Activated CD4-positive, alpha-beta T cell treated with anti-CD3 and anti-CD28 coated beads for 36 hours (primary cell): ENCODE measurements around the gene QPCTL. TPM values are rescaled to one million over a fixed set of nuclear protein-coding genes. Genes with fewer than 3 reads are reported as not detected.
"Not testable (repeated sequence)": the region's sequence is repeated elsewhere in the genome, so short reads cannot be mapped to it uniquely, and the experiment has no call there.

Experiments used
- ATAC-seq: fragments of 200-7000 bp; cut with Tn5 transposase; one replicate; pipeline ENCODE4 v1.10.0; 2021; ENCODE audit warnings: mild to moderate bottlenecking, moderate library complexity
- CTCF ChIA-PET: fragments of 350-600 bp; sonication (Branson Sonifier 250); formaldehyde crosslinking; loops from one replicate; lab custom pipeline; 2021; ENCODE audit warnings: antibody characterized with exemption; lab: Charles Lee
- POLR2A ChIA-PET: fragments of 350-600 bp; sonication (Branson Sonifier 250); formaldehyde crosslinking; loops from one replicate; lab custom pipeline; 2021; ENCODE audit warnings: antibody characterized with exemption, inconsistent platforms; lab: Charles Lee
- DNase-seq: peaks from one replicate; pipeline ENCODE4 v3.0.0-alpha.2; 2020
- H3K27ac Mint-ChIP-seq: one replicate; pipeline ENCODE4 v1.8.0; 2021; ENCODE audit warnings: mixed read lengths
- H3K27me3 Mint-ChIP-seq: one replicate; pipeline ENCODE4 v1.8.0; 2021; ENCODE audit warnings: mixed read lengths
- H3K36me3 Mint-ChIP-seq: one replicate; pipeline ENCODE4 v1.8.0; 2021; ENCODE audit warnings: low read depth, mixed read lengths
- H3K4me1 Mint-ChIP-seq: one replicate; pipeline ENCODE4 v1.8.0; 2021; ENCODE audit warnings: mixed read lengths
- H3K4me3 Mint-ChIP-seq: one replicate; pipeline ENCODE4 v1.8.0; 2021; ENCODE audit warnings: mild to moderate bottlenecking, moderate library complexity, mixed read lengths
- H3K9me3 Mint-ChIP-seq: one replicate; pipeline ENCODE4 v1.8.0; 2021; ENCODE audit warnings: low read depth, mixed read lengths
- intact Hi-C, 2 experiments: fragments of 100-400 bp; cut with DNase I in 1 of 2; cut with micrococcal nuclease in 1 of 2; formaldehyde crosslinking; loops; one replicate each; pipeline versions ENCODE4 v1.14.2 to v1.15.1; 2022 to 2024; cut with DNase I, micrococcal nuclease
- total RNA-seq, 2 experiments: library from RNA; stranded (reverse); gene quantifications; one replicate each; pipeline ENCODE4 v1.2.3, GENCODE V29; 2021

The QPCTL gene
- total RNA-seq, 2 experiments from 2014 or later, result 17.3 to 18.7 TPM

DNA sequence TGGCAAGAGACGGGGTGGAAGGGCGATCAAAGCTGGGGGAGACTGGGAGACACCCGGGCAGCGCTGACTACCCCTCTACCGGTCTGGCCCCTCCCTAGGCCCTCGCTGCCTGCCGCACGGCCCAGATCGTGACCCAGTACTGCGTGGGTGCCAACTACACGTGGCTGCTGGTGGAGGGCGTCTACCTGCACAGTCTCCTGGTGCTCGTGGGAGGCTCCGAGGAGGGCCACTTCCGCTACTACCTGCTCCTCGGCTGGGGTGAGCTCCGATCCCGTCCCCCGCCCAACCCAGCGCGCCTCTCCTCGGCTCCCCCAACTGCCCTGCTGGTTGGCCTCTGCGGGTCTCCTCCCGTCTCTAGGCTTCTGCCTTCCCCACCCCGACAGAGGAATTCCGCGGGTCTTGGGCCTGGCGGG, 15.6 kb upstream of the QPCTL start:
- peaks cover 17% of the 10 kb centered on the region for H3K4me1 Mint-ChIP-seq
- peak; percentile 45 for ATAC-seq
- CTCF ChIA-PET, result interaction anchor here (0.5 to 1.9 kb wide), 9 partner anchors 9 to 181 kb away, joined by 3 to 10 read pairs (median 4); partner anchors contain the start of genes QPCTL and SNRPD2
- peaks cover 2% of the 10 kb centered on the region for H3K27me3 Mint-ChIP-seq
- POLR2A ChIA-PET, result interaction anchor here (0.6 to 1.3 kb wide), 4 partner anchors 8 to 711 kb away, joined by 3 to 8 read pairs (median 5); partner anchors contain the start of genes QPCTL and SNRPD2
- H3K36me3 Mint-ChIP-seq, result peaks cover under 1% of the 10 kb centered on the region
- no peaks in the 10 kb centered on the region for H3K9me3 Mint-ChIP-seq
- H3K4me3 Mint-ChIP-seq, result peak overlapping the region; percentile 73
- intact Hi-C loops, result loop anchor here in 1 of 2 experiments (1.0 kb wide), 3 partner anchors 9 to 40 kb away; partner anchors contain the start of genes GIPR and QPCTL
- no peak overlapping the region for H3K27ac Mint-ChIP-seq
- DNase-seq, result peak; percentile 74

DNA sequence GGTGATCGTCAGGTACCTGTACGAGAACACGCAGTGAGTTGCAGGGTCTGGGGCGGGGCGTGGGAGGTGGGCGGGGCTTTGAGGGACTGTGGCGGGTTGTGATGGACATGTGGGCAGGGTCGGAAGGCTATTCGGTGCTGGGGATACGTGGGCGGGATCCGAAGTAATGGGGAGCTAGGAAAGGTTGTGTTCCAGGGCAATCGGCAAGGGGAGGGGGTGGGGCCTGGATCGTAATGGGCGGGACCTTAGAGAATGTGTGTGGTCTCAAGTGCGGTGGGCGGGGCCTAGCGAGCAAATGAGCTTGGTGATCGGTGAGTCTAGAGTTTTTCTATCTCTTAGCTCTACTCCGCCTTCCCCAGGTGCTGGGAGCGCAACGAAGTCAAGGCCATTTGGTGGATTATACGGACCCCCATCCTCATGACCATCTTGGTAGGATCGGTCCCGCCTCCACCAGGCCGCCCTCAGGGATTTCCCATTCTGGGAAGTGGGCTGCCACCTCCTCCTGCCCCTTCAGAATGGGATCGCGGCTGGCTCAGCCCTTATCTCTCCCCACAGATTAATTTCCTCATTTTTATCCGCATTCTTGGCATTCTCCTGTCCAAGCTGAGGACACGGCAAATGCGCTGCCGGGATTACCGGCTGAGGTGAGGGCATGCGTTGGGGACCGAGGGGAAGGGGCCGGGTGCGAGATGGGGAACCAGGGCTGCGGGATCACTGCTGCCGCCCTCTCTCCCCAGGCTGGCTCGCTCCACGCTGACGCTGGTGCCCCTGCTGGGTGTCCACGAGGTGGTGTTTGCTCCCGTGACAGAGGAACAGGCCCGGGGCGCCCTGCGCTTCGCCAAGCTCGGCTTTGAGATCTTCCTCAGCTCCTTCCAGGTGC, 14.9 kb upstream of the QPCTL start:
- DNase-seq, result peak; percentile 95
- ChIA-PET CTCF (interaction anchor here (0.6 to 1.9 kb wide), 12 partner anchors 9 to 183 kb away, joined by 3 to 10 read pairs (median 3); partner anchors contain the start of genes QPCTL and SNRPD2), POLR2A (interaction anchor here (0.6 to 1.3 kb wide), 5 partner anchors 8 to 710 kb away, joined by 3 to 8 read pairs (median 4); partner anchors contain the start of genes QPCTL and SNRPD2)
- peak; percentile 72 for ATAC-seq
- no peaks in the 10 kb centered on the region for H3K9me3 Mint-ChIP-seq
- H3K36me3 Mint-ChIP-seq, result peaks cover 3% of the 10 kb centered on the region
- intact Hi-C loops, result loop anchor here in 1 of 2 experiments (1.0 kb wide), 3 partner anchors 9 to 40 kb away; partner anchors contain the start of genes GIPR and QPCTL
- peaks cover 2% of the 10 kb centered on the region for H3K27me3 Mint-ChIP-seq
- peaks cover 20% of the 10 kb centered on the region for H3K4me1 Mint-ChIP-seq
- peak overlapping the region; percentile 73 for H3K4me3 Mint-ChIP-seq
- H3K27ac Mint-ChIP-seq, result peak overlapping the region; percentile 70

DNA sequence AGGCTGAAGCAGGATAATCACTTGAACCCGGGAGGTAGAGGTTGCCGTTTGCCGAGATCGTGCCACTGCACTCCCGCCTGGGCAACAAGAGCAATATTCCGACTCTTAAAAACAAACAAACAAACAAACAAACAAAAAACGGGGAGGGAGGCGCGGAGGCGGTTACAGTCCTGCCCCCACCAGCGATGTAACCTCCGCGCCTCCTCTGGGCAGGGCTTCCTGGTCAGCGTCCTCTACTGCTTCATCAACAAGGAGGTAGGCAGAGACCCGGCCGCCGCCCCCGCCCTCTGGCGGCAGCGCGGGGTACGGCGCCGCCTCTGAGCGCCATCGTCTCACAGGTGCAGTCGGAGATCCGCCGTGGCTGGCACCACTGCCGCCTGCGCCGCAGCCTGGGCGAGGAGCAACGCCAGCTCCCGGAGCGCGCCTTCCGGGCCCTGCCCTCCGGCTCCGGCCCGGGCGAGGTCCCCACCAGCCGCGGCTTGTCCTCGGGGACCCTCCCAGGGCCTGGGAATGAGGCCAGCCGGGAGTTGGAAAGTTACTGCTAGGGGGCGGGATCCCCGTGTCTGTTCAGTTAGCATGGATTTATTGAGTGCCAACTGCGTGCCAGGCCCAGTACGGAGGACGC, 11.0 kb upstream of the QPCTL start:
- Mint-ChIP-seq H3K27ac (peak overlapping the region; percentile 77), H3K27me3 (no peaks in the 10 kb centered on the region), H3K4me1 (peaks cover 19% of the 10 kb centered on the region), H3K4me3 (peak overlapping the region; percentile 64), H3K9me3 (no peaks in the 10 kb centered on the region), H3K36me3 (peaks cover 21% of the 10 kb centered on the region)
- ATAC-seq (peak; percentile 84), DNase-seq (peak; percentile 92)
- intact Hi-C loops, result loop anchor here in 1 of 2 experiments (1.0 kb wide), 2 partner anchors 90 to 158 kb away; no protein-coding TSS in a partner anchor
- CTCF ChIA-PET, result interaction anchor here (0.5 to 2.6 kb wide), 15 partner anchors 9 to 326 kb away, joined by 3 to 20 read pairs (median 4); partner anchors contain the start of genes FBXO46, GIPR, QPCTL and SNRPD2
- POLR2A ChIA-PET, result no interaction called here

DNA sequence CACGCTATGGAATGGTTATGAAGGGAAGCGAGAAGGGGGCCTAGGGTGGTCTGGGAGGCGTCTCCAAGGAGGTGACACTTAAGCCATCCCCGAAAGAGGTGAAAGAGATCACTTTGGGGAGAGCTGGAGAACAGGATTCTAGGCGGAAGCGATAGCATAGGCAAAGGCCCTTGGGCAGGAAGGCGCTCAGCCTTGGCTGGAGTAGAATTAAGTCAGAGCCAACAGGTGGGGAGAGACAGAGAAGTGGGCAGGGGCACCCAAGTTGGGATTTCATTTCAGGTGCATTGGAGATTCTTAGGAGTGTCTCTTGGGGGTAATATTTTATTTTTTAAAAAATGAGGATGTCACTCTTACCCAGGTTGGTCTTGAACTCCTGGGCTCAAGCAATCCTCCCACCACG, 10.3 kb upstream of the QPCTL start:
- CTCF ChIA-PET, result interaction anchor here (0.5 to 2.6 kb wide), 7 partner anchors 8 to 280 kb away, joined by 3 to 20 read pairs (median 4); partner anchors contain the start of genes FBXO46, OPA3, QPCTL and SNRPD2
- POLR2A ChIA-PET, result no interaction called here

DNA sequence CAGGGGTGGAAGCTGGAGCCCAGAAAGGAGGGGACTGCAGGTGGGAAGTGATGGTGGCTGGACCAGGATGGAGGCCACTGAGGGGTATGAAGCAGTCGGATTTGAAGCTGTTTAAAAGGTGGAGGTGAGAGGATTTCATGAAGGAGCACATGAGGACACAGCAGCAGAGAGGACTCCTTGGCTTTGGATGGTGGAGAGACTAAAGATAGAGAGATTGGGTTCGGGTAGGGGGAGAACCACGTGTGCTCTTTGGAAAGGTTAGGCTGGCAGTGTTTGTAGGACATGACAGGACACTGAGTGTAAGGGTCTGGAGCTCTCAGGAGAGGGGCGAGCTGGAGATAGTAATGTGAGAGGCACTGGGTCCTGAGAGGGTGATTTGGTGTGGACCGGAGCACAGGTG, 9.6 kb upstream of the QPCTL start:
- no peak overlapping the region for H3K4me3 Mint-ChIP-seq
- ChIA-PET POLR2A (no interaction called here), CTCF (interaction anchor here (0.7 to 2.0 kb wide), 5 partner anchors 10 to 98 kb away, joined by 3 to 10 read pairs (median 4); partner anchors contain the start of genes OPA3, QPCTL and SNRPD2)
- intact Hi-C loops, result no loop called here
- H3K36me3 Mint-ChIP-seq, result peaks cover 32% of the 10 kb centered on the region
- no peaks in the 10 kb centered on the region for H3K9me3 Mint-ChIP-seq
- no peaks in the 10 kb centered on the region for H3K27me3 Mint-ChIP-seq
- DNase-seq, result no peak
- H3K27ac Mint-ChIP-seq, result no peak overlapping the region
- H3K4me1 Mint-ChIP-seq, result peaks cover 12% of the 10 kb centered on the region
- ATAC-seq, result no peak

More for the DNA sequence above, 10.3 kb upstream of the QPCTL start:
- H3K27ac Mint-ChIP-seq, result no peak overlapping the region
- H3K36me3 Mint-ChIP-seq, result peaks cover 26% of the 10 kb centered on the region
- H3K9me3 Mint-ChIP-seq, result no peaks in the 10 kb centered on the region
- no peak overlapping the region for H3K4me3 Mint-ChIP-seq
- DNase-seq (no peak), ATAC-seq (no peak)
- H3K4me1 Mint-ChIP-seq, result peaks cover 18% of the 10 kb centered on the region
- H3K27me3 Mint-ChIP-seq, result no peaks in the 10 kb centered on the region
- intact Hi-C loops, result no loop called here

DNA sequence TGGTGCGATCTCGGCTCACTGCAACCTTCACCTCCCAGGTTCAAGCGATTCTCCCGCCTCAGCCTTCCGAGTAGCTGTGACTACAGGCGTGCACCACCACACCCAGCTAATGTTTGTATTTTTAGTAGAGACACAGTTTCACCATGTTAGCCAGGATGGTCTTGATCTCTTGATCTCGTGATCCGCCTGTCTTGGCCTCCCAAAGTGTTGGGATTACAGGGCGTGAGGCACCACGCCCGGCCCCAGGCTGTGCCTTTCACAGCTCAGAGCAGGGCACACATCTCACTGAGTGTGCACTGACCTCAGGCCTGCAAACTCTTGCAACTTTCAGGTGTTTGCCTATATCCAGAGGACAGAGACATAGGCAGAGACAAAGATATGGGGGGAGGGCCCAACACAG, 7.4 kb upstream of the QPCTL start:
- not testable (repeated sequence) for DNase-seq

DNA sequence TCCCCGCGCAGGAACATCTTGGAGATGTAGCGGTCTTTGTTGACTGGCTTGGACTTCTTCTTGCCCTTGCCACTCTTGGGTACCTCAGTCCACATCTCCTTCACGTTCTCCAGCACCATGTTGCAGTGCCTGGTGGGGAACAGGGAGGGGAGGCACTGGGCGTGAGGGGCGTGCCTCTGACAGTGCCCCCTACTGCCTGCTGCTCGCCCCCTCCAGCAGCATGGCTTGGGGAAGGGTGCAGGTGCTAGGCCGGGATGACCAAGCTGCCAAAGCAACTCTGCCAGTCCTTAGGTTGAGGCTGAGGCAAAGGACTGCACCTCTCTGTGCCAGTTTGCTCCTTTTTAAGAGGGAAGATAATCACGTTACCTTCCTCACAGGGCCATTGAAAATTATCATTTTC, 4.9 kb upstream of the QPCTL start:
- no peaks in the 10 kb centered on the region for H3K27me3 Mint-ChIP-seq
- ATAC-seq (no peak), DNase-seq (no peak)
- H3K36me3 Mint-ChIP-seq, result peaks cover 51% of the 10 kb centered on the region
- no peaks in the 10 kb centered on the region for H3K9me3 Mint-ChIP-seq
- no peak overlapping the region for H3K4me3 Mint-ChIP-seq
- ChIA-PET CTCF (interaction anchor here (0.6 kb wide), 1 partner anchor 23 kb away, joined by 3 read pairs; no protein-coding TSS in a partner anchor), POLR2A (no interaction called here)
- no peak overlapping the region for H3K27ac Mint-ChIP-seq
- H3K4me1 Mint-ChIP-seq, result peaks cover 15% of the 10 kb centered on the region
- intact Hi-C loops, result no loop called here

More for the DNA sequence above, 7.4 kb upstream of the QPCTL start:
- H3K27ac Mint-ChIP-seq, intact Hi-C loops, H3K4me3 Mint-ChIP-seq, POLR2A ChIA-PET, ATAC-seq, H3K9me3 Mint-ChIP-seq, H3K27me3 Mint-ChIP-seq: not testable (repeated sequence)
- H3K4me1 Mint-ChIP-seq, result peaks cover 17% of the 10 kb centered on the region
- CTCF ChIA-PET, result interaction anchor here (0.7 to 1.2 kb wide), 2 partner anchors 18 to 169 kb away, joined by 3 to 4 read pairs; no protein-coding TSS in a partner anchor
- H3K36me3 Mint-ChIP-seq, result peaks cover 44% of the 10 kb centered on the region

DNA sequence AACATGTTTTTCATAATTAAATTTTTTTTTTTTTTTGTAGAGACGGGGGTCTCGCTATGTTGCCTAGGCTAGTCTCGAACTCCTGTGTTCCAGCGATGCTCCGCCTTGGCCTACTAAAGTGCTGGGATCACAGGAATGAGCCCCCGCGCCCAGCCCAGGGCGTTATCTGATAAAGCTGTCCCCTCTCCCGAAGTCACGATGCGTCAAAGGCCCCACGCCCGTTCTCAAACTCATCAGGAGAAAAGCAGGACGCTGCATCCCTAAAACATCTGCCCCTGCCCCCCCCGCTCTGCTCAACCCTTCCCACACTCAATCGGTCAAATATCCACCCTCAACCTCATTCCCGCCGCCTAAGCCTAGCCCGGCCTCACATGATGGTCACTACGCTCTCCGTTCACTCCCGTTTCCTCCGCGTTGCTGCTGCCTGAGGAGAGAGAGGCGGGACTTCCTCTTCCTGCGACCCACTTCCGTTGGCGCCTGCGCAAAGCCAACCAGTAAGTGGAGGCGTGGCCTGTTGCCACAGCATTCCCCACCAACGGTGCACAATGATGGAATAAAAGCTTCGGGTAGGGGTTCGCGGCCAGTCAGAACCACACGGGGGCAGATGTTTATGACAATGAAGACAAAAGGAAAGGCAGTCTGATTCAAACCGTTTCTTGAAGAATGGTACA, 815 bp upstream of the QPCTL start, which contains the start of gene SNRPD2:
SNRPD2 (minus strand) TSS at position 438 of the 671 bp plus-strand sequence; CDS start at position 373, 65 bp downstream.
- DNase-seq (peak; percentile 95), ATAC-seq (peak; percentile 60)
- peak within 1 kb of the TSS; percentile 97 for H3K27ac Mint-ChIP-seq
- H3K9me3 Mint-ChIP-seq, result no peaks in the 10 kb centered on the region
- H3K4me1 Mint-ChIP-seq, result peaks cover 21% of the 10 kb centered on the region
- intact Hi-C loops, result loop anchor here (1.0 to 5.0 kb wide), 26 partner anchors 14 to 1356 kb away; partner anchors contain the start of genes FBXO46 (in 2 of the 2), OPA3 (in 2 of the 2), CCDC61 (in 1 of the 2) and CLPTM1 (in 1 of the 2)
- H3K36me3 Mint-ChIP-seq, result peaks cover 57% of the 10 kb centered on the region
- peak within 1 kb of the TSS; percentile 89 for H3K4me3 Mint-ChIP-seq
- POLR2A ChIA-PET, result interaction anchor here (0.6 to 2.0 kb wide), 13 partner anchors 15 to 714 kb away, joined by 3 to 25 read pairs (median 3); partner anchors contain the start of genes EML2, FOSB and SIX5
- H3K27me3 Mint-ChIP-seq, result no peaks in the 10 kb centered on the region
- CTCF ChIA-PET, result interaction anchor here (0.7 to 4.3 kb wide), 25 partner anchors 8 to 1822 kb away, joined by 3 to 75 read pairs (median 6); partner anchors contain the start of gene OPA3

DNA sequence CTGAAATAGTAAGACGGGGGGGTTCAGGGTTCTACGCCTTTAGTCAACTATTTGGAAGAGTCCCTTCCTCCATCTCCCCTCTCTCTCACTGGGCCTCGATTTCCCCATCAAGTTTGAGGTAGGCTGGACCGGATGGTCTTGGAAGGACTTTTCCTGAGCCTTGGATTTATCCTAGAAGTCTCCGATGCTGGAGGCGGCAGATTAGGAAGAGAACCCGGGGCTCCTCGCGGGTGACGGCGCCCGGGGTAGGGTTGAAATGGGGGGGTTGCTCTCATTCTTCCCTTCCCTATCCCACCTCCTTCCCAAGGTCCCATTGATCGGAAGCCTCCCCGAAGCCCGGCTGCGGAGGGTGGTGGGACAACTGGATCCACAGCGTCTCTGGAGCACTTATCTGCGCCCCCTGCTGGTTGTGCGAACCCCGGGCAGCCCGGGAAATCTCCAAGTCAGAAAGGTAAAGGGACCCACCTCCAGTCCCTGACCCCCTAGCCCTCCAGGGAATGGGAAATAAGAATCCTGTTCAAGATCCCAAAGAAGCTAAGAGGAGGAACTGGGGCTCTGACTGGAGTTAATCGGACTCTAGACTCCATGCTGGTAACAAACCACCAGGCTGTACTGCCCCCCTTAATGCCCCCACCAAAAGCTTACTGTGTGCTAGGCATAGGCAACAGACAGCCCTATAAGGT, 781 bp downstream of the QPCTL start:
- ChIA-PET CTCF (interaction anchor here (0.6 to 4.3 kb wide), 39 partner anchors 10 to 891 kb away, joined by 3 to 75 read pairs (median 4); partner anchors contain the start of genes FBXO46, NKPD1, OPA3 and SIX5), POLR2A (interaction anchor here (0.5 to 2.0 kb wide), 9 partner anchors 7 to 254 kb away, joined by 3 to 25 read pairs (median 3); partner anchors contain the start of genes FOSB and SIX5)
- peak overlapping the region; percentile 89 for H3K4me3 Mint-ChIP-seq
- no peaks in the 10 kb centered on the region for H3K9me3 Mint-ChIP-seq
- peaks cover 56% of the 10 kb centered on the region for H3K36me3 Mint-ChIP-seq
- ATAC-seq (no peak), DNase-seq (peak; percentile 90)
- H3K27me3 Mint-ChIP-seq, result no peaks in the 10 kb centered on the region
- intact Hi-C loops, result loop anchor here (1.0 to 5.0 kb wide), 7 partner anchors 38 to 1354 kb away; partner anchors contain the start of genes CLPTM1 (in 1 of the 2), FBXO46 (in 1 of the 2), PPP1R37 (in 1 of the 2) and TMEM160 (in 1 of the 2)
- H3K27ac Mint-ChIP-seq, result peak overlapping the region; percentile 97
- H3K4me1 Mint-ChIP-seq, result peaks cover 28% of the 10 kb centered on the region
